HT1080 (cell line): ENCODE data around the gene VMP1. TPM values are rescaled to one million over a fixed set of nuclear protein-coding genes. Genes with fewer than 3 reads are reported as not detected.
"Not testable (repeated sequence)": the region's sequence is repeated elsewhere in the genome, so short reads cannot be mapped to it uniquely, and the experiment has no call there.

ENCODE experiments used
- DNase-seq: peaks from one replicate; pipeline ENCODE4 v3.0.0-alpha.2; 2015; ENCODE audit warnings: low read depth
- total RNA-seq: library from RNA; depleted of rRNA; stranded (reverse); fragments of >200 nt; shearing (Covaris generic); gene quantifications from 2 replicates; pipeline ENCODE4 v1.2.3, GENCODE V29; 2014

Gene VMP1
- total RNA-seq, 1 experiment from 2014 or later, result 69.3 TPM

- no peak for DNase-seq
These were observed 130.8 kb downstream of the VMP1 start for GRCh38 chr17:59838052-59838916.

DNA sequence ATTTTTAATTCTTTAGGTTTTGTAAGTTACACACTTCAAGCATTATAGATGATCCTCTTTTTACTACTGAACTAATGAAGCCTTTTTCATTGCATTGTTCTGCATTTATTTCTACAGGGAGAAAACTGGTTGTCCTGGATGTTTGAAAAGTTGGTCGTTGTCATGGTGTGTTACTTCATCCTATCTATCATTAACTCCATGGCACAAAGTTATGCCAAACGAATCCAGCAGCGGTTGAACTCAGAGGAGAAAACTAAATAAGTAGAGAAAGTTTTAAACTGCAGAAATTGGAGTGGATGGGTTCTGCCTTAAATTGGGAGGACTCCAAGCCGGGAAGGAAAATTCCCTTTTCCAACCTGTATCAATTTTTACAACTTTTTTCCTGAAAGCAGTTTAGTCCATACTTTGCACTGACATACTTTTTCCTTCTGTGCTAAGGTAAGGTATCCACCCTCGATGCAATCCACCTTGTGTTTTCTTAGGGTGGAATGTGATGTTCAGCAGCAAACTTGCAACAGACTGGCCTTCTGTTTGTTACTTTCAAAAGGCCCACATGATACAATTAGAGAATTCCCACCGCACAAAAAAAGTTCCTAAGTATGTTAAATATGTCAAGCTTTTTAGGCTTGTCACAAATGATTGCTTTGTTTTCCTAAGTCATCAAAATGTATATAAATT lies 132.3 kb downstream of the VMP1 start:
- DNase-seq, result peak; percentile 27

DNA sequence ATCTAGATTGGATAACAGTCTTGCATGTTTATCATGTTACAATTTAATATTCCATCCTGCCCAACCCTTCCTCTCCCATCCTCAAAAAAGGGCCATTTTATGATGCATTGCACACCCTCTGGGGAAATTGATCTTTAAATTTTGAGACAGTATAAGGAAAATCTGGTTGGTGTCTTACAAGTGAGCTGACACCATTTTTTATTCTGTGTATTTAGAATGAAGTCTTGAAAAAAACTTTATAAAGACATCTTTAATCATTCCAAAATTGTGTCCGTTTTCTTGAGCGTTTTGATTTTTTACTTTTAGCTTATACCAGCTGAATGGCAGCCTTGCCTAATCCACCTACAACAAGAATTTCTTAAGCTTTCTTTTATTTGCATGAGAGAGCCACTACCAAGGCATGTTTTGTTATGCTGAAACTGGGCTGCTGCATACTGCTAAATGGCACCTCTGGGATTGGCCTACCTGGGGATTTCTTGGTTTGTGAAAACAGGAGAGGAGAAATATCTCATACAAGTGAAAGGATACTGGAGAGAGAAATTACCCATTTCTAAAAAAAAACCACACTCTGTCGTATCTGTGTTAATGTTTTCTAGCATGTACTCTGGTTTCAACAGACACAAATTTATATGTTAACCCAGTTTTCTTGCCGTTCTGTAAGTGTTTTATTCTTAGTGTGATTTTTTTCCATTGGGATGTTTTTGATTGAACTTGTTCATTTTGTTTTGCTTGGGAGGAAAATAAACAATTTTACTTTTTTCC lies 133.1 kb downstream of the VMP1 start:
- DNase-seq, result peak; percentile 42

DNA sequence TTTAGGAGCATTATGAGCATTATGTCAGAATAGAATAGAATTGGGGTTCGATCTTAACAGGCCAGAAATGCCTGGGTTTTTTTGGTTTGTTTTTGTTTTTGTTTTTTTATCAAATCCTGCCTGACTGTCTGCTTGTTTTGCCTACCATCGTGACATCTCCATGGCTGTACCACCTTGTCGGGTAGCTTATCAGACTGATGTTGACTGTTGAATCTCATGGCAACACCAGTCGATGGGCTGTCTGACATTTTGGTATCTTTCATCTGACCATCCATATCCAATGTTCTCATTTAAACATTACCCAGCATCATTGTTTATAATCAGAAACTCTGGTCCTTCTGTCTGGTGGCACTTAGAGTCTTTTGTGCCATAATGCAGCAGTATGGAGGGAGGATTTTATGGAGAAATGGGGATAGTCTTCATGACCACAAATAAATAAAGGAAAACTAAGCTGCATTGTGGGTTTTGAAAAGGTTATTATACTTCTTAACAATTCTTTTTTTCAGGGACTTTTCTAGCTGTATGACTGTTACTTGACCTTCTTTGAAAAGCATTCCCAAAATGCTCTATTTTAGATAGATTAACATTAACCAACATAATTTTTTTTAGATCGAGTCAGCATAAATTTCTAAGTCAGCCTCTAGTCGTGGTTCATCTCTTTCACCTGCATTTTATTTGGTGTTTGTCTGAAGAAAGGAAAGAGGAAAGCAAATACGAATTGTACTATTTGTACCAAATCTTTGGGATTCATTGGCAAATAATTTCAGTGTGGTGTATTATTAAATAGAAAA lies 133.8 kb downstream of the VMP1 start:
- DNase-seq, result peak; percentile 30

DNA sequence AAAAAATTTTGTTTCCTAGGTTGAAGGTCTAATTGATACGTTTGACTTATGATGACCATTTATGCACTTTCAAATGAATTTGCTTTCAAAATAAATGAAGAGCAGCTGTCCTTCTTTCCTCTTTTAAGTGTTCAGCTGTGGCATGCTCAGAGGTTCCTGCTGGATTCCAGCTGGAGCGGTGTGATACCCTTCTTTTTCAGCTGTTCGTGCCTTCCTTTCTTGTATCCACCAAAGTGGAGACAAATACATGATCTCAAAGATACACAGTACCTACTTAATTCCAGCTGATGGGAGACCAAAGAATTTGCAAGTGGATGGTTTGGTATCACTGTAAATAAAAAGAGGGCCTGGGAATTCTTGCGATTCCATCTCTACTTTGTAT lies 134.4 kb downstream of the VMP1 start:
- not testable (repeated sequence) for DNase-seq

GRCh38 chr17:59842901-59843652 lies 135.6 kb downstream of the VMP1 start:
- peak; percentile 90 for DNase-seq

GRCh38 chr17:59844884-59845594 lies 137.6 kb downstream of the VMP1 start:
- DNase-seq, result peak; percentile 26

DNA sequence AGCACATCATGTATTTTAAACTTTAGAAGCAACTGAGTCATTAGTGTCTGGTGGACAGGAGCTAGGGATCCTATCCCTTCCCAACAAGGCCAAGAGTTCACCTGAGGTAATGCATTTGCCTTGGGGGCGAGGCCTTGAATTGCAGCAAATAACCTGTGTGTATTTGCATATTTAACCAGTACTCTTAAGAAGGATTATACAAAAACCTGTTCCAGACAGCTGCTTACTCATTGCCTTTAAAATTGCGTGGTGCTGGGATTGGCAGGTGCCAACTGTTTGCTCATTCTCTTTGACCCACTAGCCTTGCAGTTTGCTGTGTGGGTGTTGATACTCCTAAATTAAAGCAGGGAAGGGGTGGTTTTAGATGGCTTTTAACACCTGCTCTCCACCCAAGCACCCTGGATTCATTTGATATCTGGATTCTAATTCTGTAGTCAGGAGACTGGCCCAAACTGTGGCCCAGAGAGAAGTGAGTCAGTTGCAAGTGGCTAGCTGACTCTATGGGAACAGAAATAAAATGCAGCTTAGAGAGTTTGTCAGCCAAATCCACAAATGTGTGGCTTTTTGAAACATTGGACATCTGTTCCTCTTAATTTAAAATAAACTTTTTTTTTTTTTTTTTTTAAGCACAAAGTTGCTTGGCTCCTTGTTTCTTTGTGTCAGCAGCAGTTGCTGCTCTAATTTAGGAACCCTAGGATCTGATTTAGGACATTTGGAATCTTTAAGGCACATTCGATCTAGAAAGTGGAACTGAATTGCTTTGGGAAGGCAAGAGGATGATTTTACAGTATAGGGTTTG lies 138.3 kb downstream of the VMP1 start:
- peak; percentile 72 for DNase-seq

DNA sequence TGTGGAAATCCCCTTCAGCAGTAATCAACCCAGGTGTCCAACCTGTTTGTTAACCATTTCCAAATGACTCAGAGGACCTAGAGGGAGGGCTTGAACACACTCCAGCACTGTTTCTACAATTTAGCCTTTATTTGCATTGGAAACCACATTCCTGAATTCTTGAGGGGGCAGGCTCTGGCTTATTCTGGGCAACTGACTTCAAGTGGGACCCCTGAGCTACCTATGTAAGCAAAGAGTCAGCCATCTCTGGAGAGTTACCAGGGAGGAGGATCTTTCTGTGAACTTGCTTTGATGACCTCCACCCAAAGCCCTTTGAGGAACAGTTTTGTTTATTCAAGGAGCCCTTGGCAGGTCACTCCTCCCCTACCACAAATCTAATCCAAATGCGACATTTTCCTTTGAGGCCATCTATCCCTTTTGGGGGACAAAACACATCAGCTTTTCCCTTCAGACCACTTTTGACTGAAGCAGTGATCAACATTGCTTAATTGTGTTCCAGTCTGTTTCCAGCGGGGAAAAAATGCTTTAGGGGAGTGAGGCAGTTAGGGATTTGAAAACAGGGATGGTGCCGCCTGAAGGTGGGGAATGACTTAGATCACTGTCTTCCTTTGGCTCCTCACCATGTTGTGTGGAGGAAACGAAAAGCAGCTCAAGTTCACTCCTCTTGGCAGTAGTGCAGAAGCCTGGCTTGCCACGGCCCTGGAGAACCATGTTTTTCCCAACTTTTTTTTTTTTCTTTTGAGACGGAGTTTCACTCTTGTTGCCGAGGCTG lies 139.1 kb downstream of the VMP1 start:
- DNase-seq, result peak; percentile 82

- no peak for DNase-seq
These were observed 140.9 kb downstream of the VMP1 start for GRCh38 chr17:59848385-59848668.

GRCh38 chr17:59848778-59849177 lies 141.3 kb downstream of the VMP1 start:
- no peak for DNase-seq

GRCh38 chr17:59850311-59850710 lies 142.9 kb downstream of the VMP1 start:
- not testable (repeated sequence) for DNase-seq

- DNase-seq, result no peak
These were observed 144.3 kb downstream of the VMP1 start for GRCh38 chr17:59851439-59852375.

- DNase-seq, result not testable (repeated sequence)
These were observed 145.4 kb downstream of the VMP1 start for GRCh38 chr17:59852847-59853167.

GRCh38 chr17:59853168-59853918 lies 145.9 kb downstream of the VMP1 start:
- DNase-seq, result peak; percentile 96

DNA sequence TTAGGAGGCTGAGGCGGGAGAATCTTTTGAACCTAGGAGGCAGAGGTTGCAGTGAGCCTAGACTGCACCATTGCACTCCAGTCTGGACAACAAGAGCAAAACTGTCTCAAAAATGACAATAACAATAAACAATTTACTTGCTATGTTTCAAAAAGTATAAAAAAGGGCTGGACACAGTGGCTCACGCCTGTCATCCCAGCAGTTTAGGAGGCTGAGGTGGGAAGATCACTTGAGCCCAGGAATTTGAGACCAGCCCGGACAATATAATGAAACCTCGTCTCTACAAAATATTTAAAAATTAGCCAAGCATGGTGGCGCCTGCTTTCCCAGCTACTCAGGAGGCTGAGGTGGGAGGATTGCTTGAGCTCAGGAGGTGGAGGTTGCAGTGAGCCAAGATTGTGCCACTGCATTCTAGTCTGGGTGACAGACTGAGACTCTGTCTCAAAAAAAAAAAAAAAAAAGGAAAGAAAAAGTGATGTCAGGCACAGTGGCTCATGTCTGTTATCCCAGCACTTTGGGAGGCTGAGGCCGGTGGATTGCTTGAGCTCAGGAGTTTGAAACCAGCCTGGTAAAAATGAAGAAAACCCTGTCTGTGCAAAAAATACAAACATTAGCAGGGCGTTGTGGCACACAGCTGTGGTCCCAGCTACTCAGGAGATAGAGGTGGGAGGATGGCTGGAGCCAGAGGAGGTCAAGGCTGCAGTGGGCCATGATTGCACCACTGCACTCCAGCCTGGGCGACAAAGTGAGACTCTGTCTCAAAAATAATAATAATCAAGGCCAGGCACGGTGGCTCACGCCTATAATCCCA lies 146.7 kb downstream of the VMP1 start:
- DNase-seq, result not testable (repeated sequence)
